ENCODE measurements around the gene VANGL2. TPM values are rescaled to one million over a fixed set of nuclear protein-coding genes. Genes with fewer than 3 reads are reported as not detected.
A peak's percentile ranks its signal among the peaks of the same experiment; 100 is the strongest.

Gene VANGL2
- total RNA-seq, 1 donor from 2014 or later = under 0.01 TPM

DNA sequence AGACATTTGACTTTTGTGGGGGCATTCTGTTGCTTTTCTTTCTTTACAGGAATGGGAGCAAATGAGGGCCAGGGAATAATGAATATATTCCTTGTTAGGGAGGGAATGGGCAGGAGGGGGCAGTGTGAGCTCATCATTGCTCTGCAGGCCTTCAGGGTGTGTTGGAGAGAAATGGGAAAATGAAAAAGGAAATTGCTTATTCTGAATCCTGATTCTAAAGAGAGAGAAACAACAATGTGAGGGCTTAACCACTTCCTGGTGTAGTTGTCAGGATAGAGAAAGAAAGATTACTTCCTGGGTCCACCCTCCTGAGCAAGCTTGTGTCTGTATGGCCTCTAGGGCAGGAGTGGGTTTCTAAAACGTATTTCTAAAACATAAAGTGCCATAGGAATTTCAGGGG is 28.3 kb downstream of the VANGL2 start:
- DNase-seq = peak; percentile 61

- no peak for DNase-seq
These were observed 28.8 kb downstream of the VANGL2 start for GRCh38 chr1:160429125-160429561.

DNA sequence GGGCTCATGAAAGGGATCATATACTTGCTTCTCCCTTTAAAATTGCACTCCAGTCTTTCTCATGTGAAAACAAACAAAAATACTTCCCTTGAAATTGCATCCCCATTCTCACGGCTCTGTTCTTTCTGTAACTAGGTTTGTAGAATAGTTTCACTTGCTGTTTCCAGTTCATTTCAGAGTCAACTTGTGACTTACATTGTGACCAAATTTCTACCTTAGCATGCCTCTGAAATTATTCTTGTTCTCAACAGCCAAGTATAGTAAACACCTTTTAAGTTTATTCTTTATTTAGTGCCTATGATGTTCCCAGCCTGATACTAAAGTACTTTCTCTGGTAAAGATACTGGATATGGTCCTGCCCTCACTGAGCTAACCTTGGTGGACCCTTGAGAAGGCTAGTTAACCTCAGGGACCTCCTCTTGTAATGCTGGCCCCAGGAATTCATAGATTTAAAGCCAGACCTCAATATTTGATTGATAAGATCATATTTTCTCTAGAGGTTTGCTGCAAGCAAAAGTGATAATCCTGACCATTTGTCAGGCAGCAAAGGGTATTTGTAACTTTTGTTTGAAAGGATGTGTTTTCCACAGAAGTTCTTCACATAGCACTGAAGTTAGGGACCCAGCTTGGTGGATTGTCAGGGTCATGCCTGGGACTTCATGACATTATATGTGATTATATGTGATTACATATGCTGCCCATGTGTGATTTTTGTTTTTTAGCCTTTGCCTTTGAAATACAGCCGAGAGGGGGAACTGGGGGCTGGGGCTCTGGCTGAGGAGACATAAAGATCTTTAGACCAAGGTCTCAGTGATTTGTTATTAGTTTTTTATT is 29.6 kb downstream of the VANGL2 start:
- DNase-seq = no peak

DNA sequence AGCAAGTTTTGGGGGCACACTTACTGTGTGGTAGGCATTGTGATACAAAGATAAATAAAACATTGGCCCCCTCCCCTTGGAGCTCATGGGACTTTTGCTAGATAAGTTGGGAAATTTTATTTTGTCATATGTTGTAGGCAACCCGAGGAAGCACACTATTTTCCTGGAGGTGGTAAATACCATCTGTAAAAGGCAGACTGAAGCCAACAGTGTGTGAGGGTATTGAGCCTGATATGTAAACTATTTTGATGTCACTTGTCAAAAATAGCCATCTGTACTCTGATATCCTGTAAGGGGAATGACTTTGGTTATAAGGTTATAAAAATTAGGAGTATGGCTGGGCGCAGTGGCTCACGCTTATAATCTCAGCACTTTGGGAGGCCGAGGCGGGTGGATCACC is 30.6 kb downstream of the VANGL2 start:
- no peak for DNase-seq

DNA sequence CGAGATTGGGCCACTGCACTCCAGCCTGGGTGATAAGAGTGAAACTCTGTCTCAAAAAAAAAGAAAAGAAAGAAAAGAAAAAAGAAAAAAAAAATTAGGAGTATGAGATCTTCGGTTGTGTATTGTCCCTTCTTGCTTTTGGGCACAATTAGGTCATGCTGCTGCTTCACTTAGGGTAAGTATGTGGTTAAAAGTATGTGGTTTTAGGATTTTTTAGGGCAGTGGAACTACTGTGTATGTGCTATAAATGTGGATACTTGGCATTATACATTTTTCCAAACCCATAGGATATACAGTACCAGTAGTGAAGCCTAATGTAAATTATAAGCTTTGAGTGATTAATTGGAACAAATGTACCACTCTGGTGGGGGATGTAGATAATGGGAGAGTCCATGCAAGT is 31.2 kb downstream of the VANGL2 start:
- no peak for DNase-seq

- DNase-seq = no peak
These were observed 32.0 kb downstream of the VANGL2 start for GRCh38 chr1:160432371-160432786.

DNA sequence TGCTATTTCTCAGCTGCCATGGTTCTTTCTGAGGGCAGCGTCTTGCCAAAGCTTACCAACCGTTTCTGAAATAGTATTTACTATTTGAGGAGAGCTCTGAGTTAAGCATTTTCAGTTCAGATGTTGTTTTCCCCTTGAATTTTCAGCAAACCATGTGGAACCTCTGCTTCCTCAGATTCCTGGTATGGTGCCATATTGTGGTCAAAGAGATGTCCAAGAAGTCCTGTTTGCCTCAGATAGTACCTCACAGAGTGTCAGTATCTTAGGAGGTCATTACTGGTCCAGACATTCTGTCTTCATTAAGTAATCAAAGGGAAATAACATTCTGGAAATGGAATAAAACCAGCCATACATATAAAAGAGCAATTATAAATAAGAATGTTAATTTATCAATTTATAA is 36.6 kb downstream of the VANGL2 start:
- DNase-seq = no peak

GRCh38 chr1:160437432-160438316 is 37.3 kb downstream of the VANGL2 start:
- peak; percentile 20 for DNase-seq

DNA sequence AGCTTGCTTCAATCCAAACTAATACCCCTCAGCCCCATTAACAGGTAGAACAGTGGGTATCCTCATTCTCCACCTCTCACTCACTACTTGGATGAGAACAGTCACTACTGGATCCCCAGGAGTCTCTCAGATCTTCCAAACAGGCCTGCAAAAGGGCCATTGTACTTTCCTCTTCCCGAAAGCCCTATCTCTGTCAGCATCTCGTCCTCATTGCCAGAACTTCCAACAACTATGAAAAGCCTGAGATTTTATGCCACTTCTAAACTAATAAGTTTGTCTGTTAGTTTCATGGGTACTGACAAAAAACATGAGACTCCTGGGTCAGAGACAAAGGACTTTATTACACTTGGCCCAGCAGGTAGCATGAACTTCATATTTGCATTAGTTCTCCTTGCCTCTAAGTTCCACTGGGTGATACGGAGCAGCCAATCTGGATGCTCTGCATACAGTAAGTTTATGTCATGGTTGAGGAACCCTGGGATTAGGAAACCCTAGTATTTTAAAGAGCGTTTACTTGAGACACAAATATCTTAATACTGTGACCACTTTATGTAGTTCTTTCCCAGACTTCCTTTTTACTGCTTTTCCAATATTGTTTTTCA is 38.1 kb downstream of the VANGL2 start:
- DNase-seq = no peak

- no peak for DNase-seq
These were observed 38.6 kb downstream of the VANGL2 start for GRCh38 chr1:160438935-160439334.

DNA sequence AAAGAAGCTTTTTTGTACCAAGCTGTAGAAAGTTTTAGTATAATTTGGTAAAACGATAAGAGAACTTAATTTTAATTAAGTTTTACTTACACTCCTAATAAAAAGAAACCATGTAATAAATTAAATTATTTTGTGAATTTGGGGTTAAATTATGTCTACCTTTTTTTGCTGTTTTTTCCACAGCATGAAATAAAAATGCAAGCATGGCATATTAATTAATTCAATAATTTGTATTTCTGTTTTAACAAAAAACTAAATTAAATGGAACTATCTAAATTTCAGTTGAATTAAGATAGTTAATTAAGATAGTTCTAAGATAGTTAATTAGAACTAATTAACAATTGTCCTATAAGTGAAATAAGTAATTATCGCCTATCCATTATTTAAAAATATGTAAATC is 39.4 kb downstream of the VANGL2 start:
- no peak for DNase-seq

DNA sequence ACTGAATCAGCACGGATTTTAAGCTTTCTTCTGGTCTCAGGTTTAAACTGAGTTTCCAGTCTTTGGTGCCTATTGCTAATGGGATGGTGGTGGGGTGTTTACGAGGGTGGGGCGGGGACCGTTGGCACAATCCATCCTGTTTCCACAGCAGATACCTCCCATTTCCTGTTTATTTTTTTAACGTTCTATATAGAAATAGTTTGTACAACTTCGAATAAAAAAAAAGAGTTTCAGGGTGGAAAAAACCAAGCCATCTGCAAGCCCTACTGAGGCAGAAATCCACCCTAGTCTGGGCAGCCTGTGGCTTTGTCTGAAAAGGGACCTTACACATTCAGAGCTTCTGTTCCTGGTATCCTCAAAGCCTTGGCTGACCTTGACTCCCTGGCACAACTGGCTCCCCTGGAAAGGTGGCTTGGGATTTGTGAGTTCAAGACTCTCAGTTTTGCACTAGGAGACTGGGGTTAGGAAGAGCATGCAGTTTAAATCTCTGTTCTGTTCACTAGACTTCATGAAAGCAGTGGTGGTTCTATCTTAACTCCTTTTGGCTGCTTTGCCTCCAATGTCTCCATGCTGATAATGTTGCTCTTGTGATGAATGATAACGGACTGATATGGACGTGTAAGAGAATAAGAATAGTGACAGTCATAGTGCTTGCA is 46.7 kb downstream of the VANGL2 start:
- no peak for DNase-seq

DNA sequence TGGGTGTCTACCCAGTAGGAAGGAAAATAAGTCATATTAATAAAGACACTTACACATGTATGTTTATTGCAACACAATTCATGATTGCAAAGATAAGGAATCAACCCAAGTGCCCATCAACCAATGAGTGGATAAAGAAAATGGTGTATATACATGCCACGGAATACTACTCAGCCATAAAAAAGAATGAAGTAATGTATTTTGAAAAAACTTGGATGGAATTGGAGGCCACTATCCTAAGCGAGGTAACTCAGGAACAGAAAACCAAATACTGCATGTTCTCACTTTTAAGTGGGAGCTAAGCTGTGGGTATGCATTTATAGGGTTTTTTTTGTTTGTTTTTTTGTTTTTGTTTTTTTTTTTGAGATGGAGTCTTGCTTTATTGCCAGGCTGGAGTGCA is 49.1 kb downstream of the VANGL2 start:
- DNase-seq = no peak

DNA sequence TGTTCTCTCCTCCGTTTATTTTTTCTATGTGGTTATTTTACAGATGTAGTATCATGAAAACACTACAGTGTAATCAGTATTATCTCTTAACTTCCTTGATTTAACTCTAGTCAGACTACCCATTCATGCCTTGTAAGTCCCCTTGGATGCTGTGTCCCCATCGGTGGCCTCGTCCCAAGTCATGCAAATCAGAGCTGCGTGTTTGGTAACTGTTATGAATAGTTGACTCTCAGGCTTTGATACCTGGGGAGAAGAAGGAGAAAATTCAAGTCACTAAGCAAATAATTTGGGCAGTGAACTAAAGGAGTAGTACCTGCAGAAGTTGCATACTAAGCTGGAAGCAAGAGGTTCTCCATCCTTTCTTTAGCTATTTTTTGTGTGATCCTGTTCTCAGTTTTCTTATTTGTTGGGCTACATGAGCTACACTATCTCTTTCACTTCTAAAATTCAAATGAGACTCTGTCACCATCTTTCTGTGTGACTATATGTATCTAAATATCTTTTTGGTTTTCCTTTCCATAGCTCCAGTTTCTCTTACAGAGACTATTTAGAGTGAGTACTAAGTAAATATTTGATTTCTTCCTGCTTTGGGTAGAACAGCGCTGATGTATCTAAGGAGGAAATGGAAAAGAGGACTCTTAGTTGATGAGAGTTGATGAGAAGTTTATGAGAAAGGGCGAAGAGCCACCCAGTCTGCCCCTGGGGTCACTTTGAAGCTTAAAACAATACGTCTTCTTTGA is 50.9 kb downstream of the VANGL2 start:
- no peak for DNase-seq

DNA sequence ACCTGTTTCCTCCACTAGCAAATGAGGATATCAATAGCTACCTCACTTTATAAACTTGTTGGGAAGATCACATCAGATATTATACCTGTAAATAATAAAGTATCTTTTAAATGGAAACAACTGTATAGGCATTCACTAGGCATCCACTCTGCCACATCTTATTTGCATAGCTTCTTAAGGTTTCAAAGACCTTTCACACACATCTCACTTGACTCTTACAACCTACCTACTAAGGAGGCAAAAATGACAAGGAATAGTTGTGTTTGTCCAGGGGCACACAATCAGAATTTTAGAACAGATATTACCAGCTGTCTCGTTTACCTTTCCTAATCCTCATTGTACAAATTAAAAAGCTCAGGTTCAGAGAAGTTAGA is 51.5 kb downstream of the VANGL2 start:
- no peak for DNase-seq

DNA sequence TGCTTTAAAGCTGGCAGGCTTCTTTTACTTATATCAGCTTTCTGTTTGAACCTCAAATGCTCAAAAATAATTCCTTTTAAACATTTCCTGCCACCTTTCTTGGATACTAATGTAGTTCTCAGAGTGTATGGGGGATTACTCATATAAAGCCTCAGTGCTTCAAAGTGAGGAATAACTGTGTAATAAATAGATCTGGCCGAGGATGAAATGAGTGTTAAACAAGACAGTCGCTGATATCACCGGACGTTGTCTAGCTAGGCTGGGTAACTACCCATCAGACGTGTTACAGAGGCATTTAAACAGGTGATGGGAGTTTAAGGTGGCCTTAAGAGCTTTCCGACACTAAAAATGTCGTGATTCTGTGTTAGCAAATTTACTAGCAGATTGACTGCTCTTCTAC is 53.1 kb downstream of the VANGL2 start:
- DNase-seq = no peak

DNA sequence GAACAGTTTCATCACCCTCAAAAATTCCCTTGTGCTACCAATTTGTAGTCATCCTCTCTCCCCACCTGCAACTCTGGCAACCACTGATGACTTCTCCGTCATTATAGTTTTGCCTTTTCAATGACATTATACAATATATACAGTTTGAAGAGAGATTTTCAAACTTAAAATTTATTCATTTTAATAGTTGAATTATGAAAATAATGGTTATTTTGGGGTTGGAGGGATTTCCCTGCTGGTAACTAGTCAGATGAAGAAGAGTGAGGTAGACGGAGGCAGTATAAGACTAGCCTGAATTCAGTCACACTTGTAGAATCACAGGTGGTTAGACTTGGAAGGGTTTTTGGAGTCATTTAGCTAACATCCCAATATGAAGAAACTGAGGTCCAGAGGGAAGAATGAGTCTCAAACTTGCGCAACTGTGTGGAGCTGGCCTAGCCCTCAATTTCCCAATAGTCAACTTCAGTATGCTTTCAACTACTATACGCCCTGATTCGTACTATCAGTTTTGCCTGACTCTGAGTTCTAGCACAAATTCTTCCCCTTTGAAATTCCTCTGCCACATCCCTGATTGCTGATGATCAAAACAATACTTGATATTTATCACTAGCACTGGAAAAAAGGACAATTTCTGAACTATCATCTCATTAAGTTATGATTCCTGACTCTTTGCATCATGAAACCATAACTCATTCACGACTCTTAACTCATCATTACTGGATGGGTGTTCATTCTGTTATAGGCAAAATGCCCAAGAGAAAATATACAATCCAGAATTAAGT is 54.2 kb downstream of the VANGL2 start:
- no peak for DNase-seq

DNA sequence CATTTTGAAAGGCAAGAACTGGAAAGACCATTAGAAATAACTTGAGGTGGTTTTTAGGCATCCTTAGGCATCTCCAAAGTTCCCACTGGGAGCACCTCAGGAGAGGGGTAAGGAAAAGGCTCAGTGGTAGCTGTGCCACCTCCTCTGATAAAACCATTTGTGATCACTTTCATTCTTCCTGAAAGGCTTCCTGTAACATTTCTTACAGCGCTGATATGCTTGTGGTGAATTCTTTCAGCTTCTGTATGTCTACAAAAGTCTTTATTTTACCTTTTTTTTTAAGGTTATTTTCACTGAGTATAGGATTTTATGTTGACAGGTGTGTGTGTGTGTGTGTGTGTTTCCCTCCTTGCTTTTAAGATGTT is 54.8 kb downstream of the VANGL2 start:
- no peak for DNase-seq

DNA sequence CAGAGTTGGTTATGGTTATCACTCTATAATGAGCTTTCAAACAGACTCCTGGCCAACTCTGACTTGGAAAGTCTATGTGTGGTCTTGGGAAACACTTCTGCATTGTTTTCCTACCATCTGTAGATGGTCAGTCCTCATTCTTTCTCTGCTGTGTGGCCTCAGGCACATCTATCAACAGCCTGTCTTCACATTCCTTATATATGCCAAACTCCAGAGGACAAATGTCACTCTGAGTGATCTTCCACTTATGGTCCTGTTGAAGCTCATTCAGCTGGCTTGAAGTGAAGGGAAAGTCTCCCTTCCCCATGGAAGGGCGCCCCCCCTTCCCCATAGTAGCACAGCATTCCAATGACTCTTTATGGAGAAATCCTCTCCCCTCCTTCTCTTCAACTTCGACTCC is 58.7 kb downstream of the VANGL2 start:
- DNase-seq = no peak

DNA sequence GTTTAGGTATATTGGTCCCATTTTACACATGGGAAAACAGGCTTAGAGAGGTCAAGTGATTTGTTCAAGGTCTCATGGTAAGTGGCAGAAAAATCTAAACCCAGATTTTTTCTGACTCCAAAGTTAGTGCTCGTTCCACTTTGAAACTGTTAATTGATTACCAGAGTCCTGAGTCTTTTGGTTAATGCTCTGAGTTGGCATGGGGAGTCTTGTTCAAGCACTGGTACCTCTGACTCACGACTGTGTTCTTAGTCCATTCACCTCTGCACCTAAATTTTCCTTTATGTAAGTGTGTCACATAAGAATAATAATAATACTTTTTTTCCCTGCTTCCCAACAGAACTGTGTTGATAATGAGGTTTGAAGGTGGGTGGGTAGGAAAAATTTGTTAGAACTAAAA is 59.3 kb downstream of the VANGL2 start:
- DNase-seq = no peak

DNA sequence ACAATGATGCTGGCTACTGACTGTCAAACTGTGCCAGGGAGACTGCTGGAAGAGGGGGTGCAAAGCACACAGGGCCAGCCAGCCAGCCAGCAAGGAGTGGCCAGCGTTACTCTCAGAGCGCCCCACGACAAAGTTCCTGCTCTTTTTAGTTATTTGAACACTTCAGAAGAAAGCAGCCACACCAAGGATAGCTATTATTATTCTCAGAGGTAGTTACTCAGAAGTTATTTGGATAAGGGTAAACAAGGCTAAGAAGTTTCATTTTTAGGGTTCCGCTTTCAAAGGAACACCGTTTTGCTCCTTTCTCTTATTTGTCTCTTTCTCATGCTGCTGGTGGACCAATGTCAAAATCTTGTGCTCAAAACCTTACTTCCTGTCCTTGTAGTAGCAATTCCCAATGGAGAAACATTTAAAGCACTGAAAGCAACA is 59.9 kb downstream of the VANGL2 start:
- no peak for DNase-seq
